Suprapubic skin (tissue), 4 donors: ENCODE measurements around the gene SPC24. TPM values are rescaled to one million over a fixed set of nuclear protein-coding genes. Genes with fewer than 3 reads are reported as not detected.

Experiments
- DNase-seq, 2 donors: peaks; one replicate each; pipeline ENCODE4 v3.0.0-alpha.2; 2019; ENCODE audit warnings: low spot score in 2 of 2
- H3K27ac ChIP-seq: fragments of 200-600 bp; sonication (generic); one replicate; pipeline ENCODE4 v1.5.1; 2019
- H3K27me3 ChIP-seq: fragments of 200-600 bp; sonication (generic); one replicate; pipeline ENCODE4 v1.5.1; 2019
- H3K36me3 ChIP-seq: fragments of 200-600 bp; sonication (generic); one replicate; pipeline ENCODE4 v1.5.1; 2019
- H3K4me1 ChIP-seq: fragments of 200-600 bp; sonication (generic); one replicate; pipeline ENCODE4 v1.5.1; 2019
- H3K4me3 ChIP-seq: fragments of 200-600 bp; sonication (generic); one replicate; pipeline ENCODE4 v1.5.1; 2019; ENCODE audit warnings: mild to moderate bottlenecking
- H3K9me3 ChIP-seq: fragments of 200-600 bp; sonication (generic); one replicate; pipeline ENCODE4 v1.5.1; 2019
- CTCF ChIP-seq, 2 donors: fragments of 200-600 bp in 1 of 2; fragments of 450-650 bp in 1 of 2; sonication (generic) in 1 of 2; IDR thresholded peaks; one replicate each; pipeline ENCODE4 v1.5.1; 2016 to 2019; ENCODE audit warnings: antibody characterized with exemption in 2 of 2, mild to moderate bottlenecking in 1 of 2, moderate library complexity in 1 of 2
- EP300 ChIP-seq: sonication (generic); formaldehyde crosslinking; IDR thresholded peaks from one replicate; pipeline ENCODE4 v1.6.1; 2017; ENCODE audit warnings: antibody characterized with exemption
- POLR2A ChIP-seq, 2 donors: fragments of 450-650 bp; IDR thresholded peaks; one replicate each; pipeline ENCODE4 v1.6.1; 2017; ENCODE audit warnings: antibody characterized with exemption in 2 of 2, mild to moderate bottlenecking in 2 of 2, moderate library complexity in 2 of 2
- POLR2AphosphoS5 ChIP-seq, 3 donors: sonication (generic); formaldehyde crosslinking; IDR thresholded peaks; one replicate each; pipeline ENCODE4 v1.6.1; 2017; ENCODE audit warnings: antibody characterized with exemption in 3 of 3
- WGBS: methylation state at CpG from one replicate; pipeline ENCODE4 v1.1.5; 2018; 5-methylcytosine and 5-hydroxymethylcytosine counted together
- total RNA-seq, 4 donors: library from RNA; depleted of rRNA; stranded (reverse); fragments of >200 nt; gene quantifications; one replicate each; pipeline ENCODE4 v1.1.0, GENCODE V29; 2016

Gene SPC24
- total RNA-seq, 4 donors from 2014 or later, result 1.8 to 4.0 (median 3.7) TPM

DNA sequence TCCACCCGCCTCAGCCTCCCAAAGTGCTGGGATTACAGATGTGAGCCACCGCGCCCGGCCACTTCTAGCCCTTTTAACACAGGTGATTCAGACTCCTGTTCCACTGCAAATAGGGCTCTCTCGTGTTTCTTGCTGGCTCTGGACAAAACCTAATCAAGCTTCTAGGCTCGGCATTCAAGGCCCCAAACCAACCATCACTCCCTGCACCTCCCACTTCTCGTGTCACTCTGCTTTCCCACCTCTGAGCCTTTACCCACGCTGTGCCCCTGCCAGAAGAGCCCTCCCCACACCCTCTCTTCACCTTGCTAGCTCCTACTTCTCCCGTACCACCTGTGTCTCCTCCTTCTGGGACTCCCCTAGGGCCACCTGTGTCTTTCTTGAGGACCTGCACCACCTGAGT lies 22.0 kb upstream of the SPC24 start:
- H3K36me3 ChIP-seq, result peaks cover 56% of the 10 kb centered on the region
- 92% methylated on average over 9 of the region's 9 CpGs for WGBS
- no peak for DNase-seq
- no peak for TF ChIP-seq POLR2AphosphoS5 (IDR thresholded peaks at IDR 0.05)
- TF ChIP-seq EP300, result no peak
- no peak for TF ChIP-seq POLR2A (IDR thresholded peaks at IDR 0.05)
- no peak for TF ChIP-seq CTCF (IDR thresholded peaks at IDR 0.05)
- peaks cover 16% of the 10 kb centered on the region for H3K4me1 ChIP-seq
- no peak overlapping the region for H3K4me3 ChIP-seq
- no peaks in the 10 kb centered on the region for H3K27me3 ChIP-seq
- no peaks in the 10 kb centered on the region for H3K9me3 ChIP-seq
- H3K27ac ChIP-seq, result no peak overlapping the region

- Histone ChIP-seq H3K4me3 (no peak overlapping the region), H3K9me3 (no peaks in the 10 kb centered on the region), H3K36me3 (peaks cover 63% of the 10 kb centered on the region), H3K27ac (no peak overlapping the region), H3K27me3 (no peaks in the 10 kb centered on the region), H3K4me1 (peaks cover 16% of the 10 kb centered on the region)
- no peak for TF ChIP-seq POLR2A (IDR thresholded peaks at IDR 0.05)
- no peak for TF ChIP-seq CTCF (IDR thresholded peaks at IDR 0.05)
- TF ChIP-seq POLR2AphosphoS5 (IDR thresholded peaks at IDR 0.05), result no peak
- TF ChIP-seq EP300, result no peak
- no peak for DNase-seq
- WGBS, result 77% methylated on average over 7 of the region's 18 CpGs
Observed at GRCh38 chr19:11176466-11177193, 21.0 kb upstream of the SPC24 start.

GRCh38 chr19:11175920-11176319 lies 20.3 kb upstream of the SPC24 start:
- H3K27ac ChIP-seq, result no peak overlapping the region
- DNase-seq, result no peak

DNA sequence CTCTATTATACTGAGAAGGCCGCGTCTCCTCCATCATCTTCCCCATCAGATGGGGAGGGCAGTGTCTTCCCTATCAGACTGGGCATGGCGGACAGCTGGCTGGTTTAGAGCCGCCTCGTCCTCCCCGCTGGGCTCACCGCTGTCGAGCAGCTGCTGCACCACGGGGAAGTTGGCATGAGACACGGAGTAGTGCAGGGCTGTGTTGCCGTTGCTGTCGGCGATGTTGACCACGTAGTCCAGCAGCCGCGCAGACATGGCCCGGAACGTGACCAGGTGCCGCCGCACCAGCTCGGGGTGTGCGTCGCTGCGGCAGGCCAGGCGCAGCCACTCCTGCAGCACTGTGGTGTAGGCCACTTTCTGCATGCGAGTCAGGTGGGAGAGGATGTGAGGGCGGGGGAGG lies 18.8 kb upstream of the SPC24 start:
- H3K4me1 ChIP-seq, result peaks cover 7% of the 10 kb centered on the region
- H3K36me3 ChIP-seq, result peaks cover 81% of the 10 kb centered on the region
- no peak overlapping the region for H3K4me3 ChIP-seq
- no peaks in the 10 kb centered on the region for H3K9me3 ChIP-seq
- H3K27me3 ChIP-seq, result no peaks in the 10 kb centered on the region
- DNase-seq, result no peak
- WGBS, result 95% methylated on average over 26 of the region's 27 CpGs
- TF ChIP-seq POLR2A (IDR thresholded peaks at IDR 0.05) (no peak), CTCF (IDR thresholded peaks at IDR 0.05) (no peak), EP300 (no peak), POLR2AphosphoS5 (IDR thresholded peaks at IDR 0.05) (no peak)
- no peak overlapping the region for H3K27ac ChIP-seq

More at GRCh38 chr19:11175920-11176319, 20.3 kb upstream of the SPC24 start:
- Histone ChIP-seq H3K36me3 (peaks cover 66% of the 10 kb centered on the region), H3K27me3 (no peaks in the 10 kb centered on the region), H3K9me3 (no peaks in the 10 kb centered on the region), H3K4me3 (no peak overlapping the region), H3K4me1 (peaks cover 17% of the 10 kb centered on the region)
- no peak for TF ChIP-seq POLR2A (IDR thresholded peaks at IDR 0.05)
- no peak for TF ChIP-seq EP300
- no peak for TF ChIP-seq POLR2AphosphoS5 (IDR thresholded peaks at IDR 0.05)
- TF ChIP-seq CTCF (IDR thresholded peaks at IDR 0.05), result no peak
- 93% methylated on average over 6 of the region's 7 CpGs for WGBS

GRCh38 chr19:11173516-11174155 lies 18.1 kb upstream of the SPC24 start:
- DNase-seq, result no peak
- Histone ChIP-seq H3K27me3 (no peaks in the 10 kb centered on the region), H3K36me3 (peaks cover 88% of the 10 kb centered on the region), H3K27ac (no peak overlapping the region), H3K4me3 (no peak overlapping the region), H3K9me3 (no peaks in the 10 kb centered on the region), H3K4me1 (peaks cover 8% of the 10 kb centered on the region)
- TF ChIP-seq POLR2A (IDR thresholded peaks at IDR 0.05), result no peak
- TF ChIP-seq POLR2AphosphoS5 (IDR thresholded peaks at IDR 0.05), result no peak
- TF ChIP-seq EP300, result no peak
- no peak for TF ChIP-seq CTCF (IDR thresholded peaks at IDR 0.05)
- 78% methylated on average over 5 of the region's 8 CpGs for WGBS
